Neural progenitor cell (in vitro differentiated cells): ENCODE measurements around the gene ZNF483. TPM values are rescaled to one million over a fixed set of nuclear protein-coding genes. Genes with fewer than 3 reads are reported as not detected.
A peak's percentile ranks its signal among the peaks of the same experiment; 100 is the strongest.
"Not testable (repeated sequence)": the region's sequence is repeated elsewhere in the genome, so short reads cannot be mapped to it uniquely, and the experiment has no call there.

Experiments
- DNase-seq: peaks from one replicate; pipeline ENCODE4 v3.0.0-alpha.2; 2016; ENCODE audit warnings: low spot score
- H2AFZ ChIP-seq: fragments of 200-600 bp; sonication (generic); replicated peaks from 2 replicates; pipeline ENCODE4 v1.6.1; 2016; ENCODE audit warnings: antibody characterized with exemption
- H3F3A ChIP-seq: fragments of 200-600 bp; sonication (generic); 2 replicates; pipeline ENCODE4 v1.6.1; 2016; ENCODE audit warnings: antibody characterized with exemption, low read depth
- H3K27ac ChIP-seq: fragments of 200-600 bp; sonication (generic); 2 replicates; pipeline ENCODE4 v1.5.1; 2016; ENCODE audit warnings: mild to moderate bottlenecking
- H3K27me3 ChIP-seq: fragments of 200-600 bp; sonication (generic); 2 replicates; pipeline ENCODE4 v1.6.1; 2016; ENCODE audit warnings: mild to moderate bottlenecking, moderate library complexity
- H3K36me3 ChIP-seq: fragments of 200-600 bp; sonication (generic); 2 replicates; pipeline ENCODE4 v1.5.1; 2016
- H3K4me1 ChIP-seq: fragments of 200-600 bp; sonication (generic); 2 replicates; pipeline ENCODE4 v1.6.1; 2016; ENCODE audit warnings: mixed run types
- H3K4me2 ChIP-seq: fragments of 200-600 bp; sonication (generic); 2 replicates; pipeline ENCODE4 v1.6.1; 2016
- H3K4me3 ChIP-seq: fragments of 200-600 bp; sonication (generic); 2 replicates; pipeline ENCODE4 v1.5.1; 2016
- H3K79me2 ChIP-seq: fragments of 200-600 bp; sonication (generic); 2 replicates; pipeline ENCODE4 v1.6.1; 2016; ENCODE audit warnings: low read depth
- H3K9ac ChIP-seq: fragments of 200-600 bp; sonication (generic); 2 replicates; pipeline ENCODE4 v1.6.1; 2016
- H3K9me3 ChIP-seq: fragments of 200-600 bp; sonication (generic); 2 replicates; pipeline ENCODE4 v1.5.1; 2016; ENCODE audit warnings: low read depth
- H4K20me1 ChIP-seq: fragments of 200-600 bp; sonication (generic); 2 replicates; pipeline ENCODE4 v1.6.1; 2016; ENCODE audit warnings: low read depth
- H3K27ac Mint-ChIP-seq: 3 replicates; pipeline ENCODE4 v1.8.0; 2021; ENCODE audit warnings: mixed read lengths
- H3K27me3 Mint-ChIP-seq: 2 replicates; pipeline ENCODE4 v1.8.0; 2022; ENCODE audit warnings: low read depth, mild to moderate bottlenecking, inconsistent platforms, moderate library complexity, mixed read lengths; ENCODE audit not compliant: insufficient read depth
- H3K36me3 Mint-ChIP-seq: 3 replicates; pipeline ENCODE4 v1.8.0; 2021; ENCODE audit warnings: mixed read lengths
- H3K4me1 Mint-ChIP-seq: 3 replicates; pipeline ENCODE4 v1.8.0; 2021; ENCODE audit warnings: mixed read lengths
- H3K4me3 Mint-ChIP-seq: 3 replicates; pipeline ENCODE4 v1.8.0; 2021; ENCODE audit warnings: mild to moderate bottlenecking, moderate library complexity, mixed read lengths
- H3K9me3 Mint-ChIP-seq: 3 replicates; pipeline ENCODE4 v1.8.0; 2020; ENCODE audit warnings: mixed read lengths
- EZH2 ChIP-seq: fragments of 200-600 bp; sonication (generic); IDR thresholded peaks from 2 replicates; pipeline ENCODE4 v1.6.1; 2017; ENCODE audit warnings: antibody characterized with exemption, mild to moderate bottlenecking, moderate library complexity
- EZH2phosphoT487 ChIP-seq: fragments of 200-600 bp; sonication (generic); IDR thresholded peaks from 2 replicates; pipeline ENCODE4 v1.6.1; 2017; ENCODE audit warnings: antibody characterized with exemption
- total RNA-seq: library from RNA; depleted of rRNA; stranded (reverse); fragments of >200 nt; gene quantifications from 2 replicates; pipeline ENCODE4 v1.2.3, GENCODE V29; 2015; ENCODE audit warnings: low replicate concordance
- TF ChIP-seq, protein P1 (sequence below): fragments of 200-600 bp; sonication (generic); IDR thresholded peaks from 2 replicates; pipeline ENCODE4 v1.5.1; 2017; ENCODE audit warnings: antibody characterized with exemption, mild to moderate bottlenecking

The ZNF483 gene
- total RNA-seq, 1 donor from 2014 or later = 30.7 TPM

DNA sequence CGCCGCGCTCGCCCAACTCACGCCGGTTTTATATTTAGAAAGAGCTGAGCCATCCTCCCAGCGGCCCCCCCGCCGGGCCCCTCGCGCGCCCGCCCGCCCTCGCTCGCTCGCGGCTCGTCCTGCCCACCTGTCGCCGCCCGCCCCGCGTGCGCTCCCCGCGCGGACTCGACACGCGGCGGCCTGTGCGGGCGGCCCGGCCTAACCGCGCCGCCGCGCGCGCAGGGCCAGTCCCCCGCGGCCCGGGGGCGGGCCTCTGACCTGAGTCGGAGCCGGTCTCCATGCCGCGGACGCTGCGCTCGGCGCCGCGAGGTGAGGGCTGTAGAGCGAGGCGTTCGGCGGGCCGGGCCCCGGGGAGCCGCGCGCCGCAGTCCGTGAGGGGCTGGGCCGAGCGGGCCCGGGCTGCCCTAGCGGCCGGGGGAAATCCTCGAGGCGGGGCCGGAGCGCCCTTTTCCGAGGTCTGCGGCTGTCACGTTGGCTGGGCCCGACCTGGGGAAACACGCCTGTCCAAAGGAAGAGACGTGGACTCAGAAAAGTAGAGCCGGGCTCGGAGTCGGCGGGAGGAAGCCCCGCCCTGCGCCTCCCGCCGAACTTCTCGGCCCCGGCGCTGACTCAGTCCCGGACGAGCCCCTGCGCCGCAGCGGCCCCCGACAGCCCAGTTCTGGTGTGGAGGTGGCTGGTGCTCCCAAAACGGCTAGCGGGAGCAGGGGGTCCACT is 41.0 kb upstream of the ZNF483 start, which contains the start of gene ECPAS:
Gene ECPAS, minus strand, starts transcription at position 526 of the 714 bp plus-strand sequence. CDS start 11,465 bp downstream, outside the sequence.
- Histone ChIP-seq H3F3A (peaks cover 35% of the 10 kb centered on the region), H3K9ac (peak within 1 kb of the TSS; percentile 32), H3K27ac (peak within 1 kb of the TSS; percentile 88), H3K79me2 (peaks cover 49% of the 10 kb centered on the region), H3K27me3 (no peaks in the 10 kb centered on the region), H4K20me1 (peaks cover 4% of the 10 kb centered on the region), H3K36me3 (no peaks in the 10 kb centered on the region), H2AFZ (peak within 1 kb of the TSS; percentile 83), H3K4me1 (peaks cover 15% of the 10 kb centered on the region), H3K4me3 (peak within 1 kb of the TSS; percentile 99), H3K9me3 (no peaks in the 10 kb centered on the region), H3K4me2 (peak within 1 kb of the TSS; percentile 86)
- Mint-ChIP-seq H3K27me3 (peaks cover 3% of the 10 kb centered on the region), H3K36me3 (peaks cover 9% of the 10 kb centered on the region), H3K9me3 (peaks cover 2% of the 10 kb centered on the region), H3K4me3 (peak within 1 kb of the TSS; percentile 93), H3K27ac (peak within 1 kb of the TSS; percentile 93), H3K4me1 (peaks cover 17% of the 10 kb centered on the region)
- no peak for TF ChIP-seq EZH2phosphoT487
- TF ChIP-seq, protein P1, sequence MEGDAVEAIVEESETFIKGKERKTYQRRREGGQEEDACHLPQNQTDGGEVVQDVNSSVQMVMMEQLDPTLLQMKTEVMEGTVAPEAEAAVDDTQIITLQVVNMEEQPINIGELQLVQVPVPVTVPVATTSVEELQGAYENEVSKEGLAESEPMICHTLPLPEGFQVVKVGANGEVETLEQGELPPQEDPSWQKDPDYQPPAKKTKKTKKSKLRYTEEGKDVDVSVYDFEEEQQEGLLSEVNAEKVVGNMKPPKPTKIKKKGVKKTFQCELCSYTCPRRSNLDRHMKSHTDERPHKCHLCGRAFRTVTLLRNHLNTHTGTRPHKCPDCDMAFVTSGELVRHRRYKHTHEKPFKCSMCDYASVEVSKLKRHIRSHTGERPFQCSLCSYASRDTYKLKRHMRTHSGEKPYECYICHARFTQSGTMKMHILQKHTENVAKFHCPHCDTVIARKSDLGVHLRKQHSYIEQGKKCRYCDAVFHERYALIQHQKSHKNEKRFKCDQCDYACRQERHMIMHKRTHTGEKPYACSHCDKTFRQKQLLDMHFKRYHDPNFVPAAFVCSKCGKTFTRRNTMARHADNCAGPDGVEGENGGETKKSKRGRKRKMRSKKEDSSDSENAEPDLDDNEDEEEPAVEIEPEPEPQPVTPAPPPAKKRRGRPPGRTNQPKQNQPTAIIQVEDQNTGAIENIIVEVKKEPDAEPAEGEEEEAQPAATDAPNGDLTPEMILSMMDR = peak; percentile 8
- DNase-seq = peak; percentile 88

GRCh38 chr9:111484572-111484894 is 40.4 kb upstream of the ZNF483 start:
- Mint-ChIP-seq H3K36me3 (peaks cover 9% of the 10 kb centered on the region), H3K27ac (peak overlapping the region; percentile 93), H3K9me3 (peaks cover 2% of the 10 kb centered on the region), H3K27me3 (peaks cover 3% of the 10 kb centered on the region), H3K4me3 (peak overlapping the region; percentile 93), H3K4me1 (peaks cover 17% of the 10 kb centered on the region)
- Histone ChIP-seq H3K27ac (peak overlapping the region; percentile 54), H2AFZ (peak overlapping the region; percentile 83), H3K36me3 (no peaks in the 10 kb centered on the region), H3K4me3 (peak overlapping the region; percentile 99), H3F3A (peaks cover 35% of the 10 kb centered on the region), H3K4me1 (peaks cover 15% of the 10 kb centered on the region), H3K27me3 (no peaks in the 10 kb centered on the region), H3K79me2 (peaks cover 44% of the 10 kb centered on the region), H3K9me3 (no peaks in the 10 kb centered on the region), H4K20me1 (peaks cover 4% of the 10 kb centered on the region), H3K9ac (peak overlapping the region; percentile 32), H3K4me2 (peak overlapping the region; percentile 86)
- TF ChIP-seq, protein P1 = no peak
- TF ChIP-seq EZH2phosphoT487 (no peak), EZH2 (no peak)
- DNase-seq = no peak

GRCh38 chr9:111497196-111497595 is 27.8 kb upstream of the ZNF483 start:
- not testable (repeated sequence) for H3K79me2 ChIP-seq, H3K9me3 Mint-ChIP-seq, H3K27me3 ChIP-seq, H3K36me3 Mint-ChIP-seq, H3K4me1 Mint-ChIP-seq, H3K4me3 Mint-ChIP-seq, H4K20me1 ChIP-seq, H3F3A ChIP-seq, H3K4me1 ChIP-seq, H3K27ac ChIP-seq, H2AFZ ChIP-seq, H3K27me3 Mint-ChIP-seq, H3K27ac Mint-ChIP-seq, H3K4me3 ChIP-seq, H3K9me3 ChIP-seq, H3K4me2 ChIP-seq, DNase-seq, H3K36me3 ChIP-seq, H3K9ac ChIP-seq

DNA sequence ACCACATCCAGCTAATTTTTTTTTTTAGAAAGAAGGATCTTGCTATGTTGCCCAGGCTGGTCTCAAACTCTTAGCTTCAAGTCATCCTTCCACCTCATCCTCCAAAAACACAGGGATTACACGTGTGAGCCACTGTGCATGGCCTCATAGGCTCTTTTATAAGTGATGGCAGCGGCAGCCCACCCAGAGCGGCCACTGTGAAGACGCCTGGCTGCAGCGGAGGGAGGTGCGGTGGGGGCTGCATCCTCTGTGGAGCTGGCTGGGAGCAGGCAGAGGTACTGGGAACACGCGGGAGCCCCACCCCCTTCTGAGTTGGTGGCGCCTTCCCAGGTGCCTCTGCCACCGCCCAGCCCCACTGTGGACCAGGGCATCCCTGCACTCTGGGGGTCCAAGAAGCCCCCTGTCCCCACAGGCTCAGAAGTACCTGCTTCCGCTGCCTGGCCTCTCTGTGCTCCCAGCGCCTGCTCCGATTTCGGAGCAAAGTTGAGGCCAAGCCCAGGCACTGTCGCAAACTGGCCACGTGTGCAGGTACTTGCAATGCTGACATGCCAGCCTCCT is 23.9 kb upstream of the ZNF483 start:
- H3K4me1 ChIP-seq = no peaks in the 10 kb centered on the region
- no peak overlapping the region for H3K4me3 ChIP-seq
- H3F3A ChIP-seq = no peaks in the 10 kb centered on the region
- peaks cover 4% of the 10 kb centered on the region for H3K4me1 Mint-ChIP-seq
- DNase-seq = no peak
- no peak overlapping the region for H3K9ac ChIP-seq
- H3K4me2 ChIP-seq = no peak overlapping the region
- H3K36me3 Mint-ChIP-seq = no peaks in the 10 kb centered on the region
- H3K9me3 Mint-ChIP-seq = no peaks in the 10 kb centered on the region
- peaks cover 2% of the 10 kb centered on the region for H3K27me3 Mint-ChIP-seq
- no peaks in the 10 kb centered on the region for H3K36me3 ChIP-seq
- no peak overlapping the region for H3K4me3 Mint-ChIP-seq
- no peaks in the 10 kb centered on the region for H3K79me2 ChIP-seq
- no peak overlapping the region for H3K27ac Mint-ChIP-seq
- no peaks in the 10 kb centered on the region for H3K9me3 ChIP-seq
- H2AFZ ChIP-seq = no peak overlapping the region
- no peaks in the 10 kb centered on the region for H4K20me1 ChIP-seq
- H3K27ac ChIP-seq = no peak overlapping the region
- H3K27me3 ChIP-seq = no peaks in the 10 kb centered on the region
- TF ChIP-seq EZH2 (no peak), EZH2phosphoT487 (no peak)
- TF ChIP-seq, protein P1 = no peak
